HepG2 (cell line): Measurements from ENCODE around the gene ZBTB25. TPM values are rescaled to one million over a fixed set of nuclear protein-coding genes. Genes with fewer than 3 reads are reported as not detected.

Source experiments
- BORCS8-MEF2B ChIP-seq: sonication (generic); formaldehyde crosslinking; IDR thresholded peaks from 2 replicates; pipeline ENCODE4 v1.8.0; 2022; ENCODE audit warnings: mild to moderate bottlenecking, missing genetic modification reagents
- GATAD1 ChIP-seq: IDR thresholded peaks from 2 replicates; pipeline ENCODE4 v1.6.1; 2016; ENCODE audit warnings: missing genetic modification reagents, missing compliant biosample characterization
- MED8 ChIP-seq: sonication (generic); formaldehyde crosslinking; IDR thresholded peaks from 2 replicates; pipeline ENCODE4 v1.8.1; 2023; ENCODE audit warnings: mild to moderate bottlenecking, missing genetic modification reagents; ENCODE audit not compliant: insufficient replicate concordance
- SALL1 ChIP-seq: sonication (generic); formaldehyde crosslinking; IDR thresholded peaks from 2 replicates; pipeline ENCODE4 v1.8.0; 2022; ENCODE audit warnings: mild to moderate bottlenecking, missing genetic modification reagents
- TEAD3 ChIP-seq: optimal IDR thresholded peaks from 2 replicates; pipeline ENCODE3; 2016; ENCODE audit warnings: borderline replicate concordance
- ZNF121 ChIP-seq: sonication (generic); formaldehyde crosslinking; IDR thresholded peaks from 2 replicates; pipeline ENCODE4 v1.5.0; 2020; ENCODE audit warnings: mild to moderate bottlenecking, missing genetic modification reagents
- ZNF256 ChIP-seq: sonication (generic); formaldehyde crosslinking; conservative IDR thresholded peaks from 2 replicates; pipeline ENCODE4 v1.4.0; 2020; ENCODE audit warnings: missing genetic modification reagents
- polyA plus RNA-seq, 8 experiments: library from polyadenylated mRNA; depleted of rRNA in 3 of 8; stranded (reverse) in 7 of 8; unstranded in 1 of 8; fragments of >200 nt; fragmentation: Illumina TruSeq in 4 of 8; extraction: Trizol in 4 of 8; gene quantifications; 2 replicates each; pipeline versions ENCODE4 v1.2.1 to v1.2.3, GENCODE V29; 2011 to 2016; ENCODE audit warnings: low read depth in 4 of 8, missing spikeins in 1 of 8, mixed read lengths in 1 of 8; ENCODE audit not compliant: insufficient read depth in 1 of 8
- total RNA-seq, 5 experiments: library from RNA; depleted of rRNA; stranded (reverse); fragments of >200 nt; fragmentation: Illumina TruSeq; extraction: Trizol; gene quantifications; 2 replicates each; pipeline ENCODE4 v1.2.3, GENCODE V29; 2016; ENCODE audit warnings: low read depth in 1 of 5
- TF ChIP-seq, protein P1 (sequence below): sonication (generic); formaldehyde crosslinking; IDR thresholded peaks from 2 replicates; pipeline ENCODE4 v1.5.1; 2020; ENCODE audit warnings: mild to moderate bottlenecking, missing genetic modification reagents, moderate library complexity
- TF ChIP-seq, protein P2 (sequence below): sonication (generic); formaldehyde crosslinking; IDR thresholded peaks from 2 replicates; pipeline ENCODE4 v1.4.0; 2020; ENCODE audit warnings: missing genetic modification reagents
- TF ChIP-seq, protein P3 (sequence below): sonication (generic); formaldehyde crosslinking; IDR thresholded peaks from 2 replicates; pipeline ENCODE4 v1.4.0; 2020; ENCODE audit warnings: missing genetic modification reagents, mild to moderate bottlenecking, borderline replicate concordance
- TF ChIP-seq, protein P4 (sequence below): sonication (generic); formaldehyde crosslinking; IDR thresholded peaks from 2 replicates; pipeline ENCODE4 v1.4.0; 2020; ENCODE audit warnings: missing genetic modification reagents

ZBTB25 gene
- total and polyA plus RNA-seq, 2 of the 13 experiments (the other 11 are each of a cell fraction or from before 2014, with no cell fraction given), result 3.5 to 7.6 TPM

DNA sequence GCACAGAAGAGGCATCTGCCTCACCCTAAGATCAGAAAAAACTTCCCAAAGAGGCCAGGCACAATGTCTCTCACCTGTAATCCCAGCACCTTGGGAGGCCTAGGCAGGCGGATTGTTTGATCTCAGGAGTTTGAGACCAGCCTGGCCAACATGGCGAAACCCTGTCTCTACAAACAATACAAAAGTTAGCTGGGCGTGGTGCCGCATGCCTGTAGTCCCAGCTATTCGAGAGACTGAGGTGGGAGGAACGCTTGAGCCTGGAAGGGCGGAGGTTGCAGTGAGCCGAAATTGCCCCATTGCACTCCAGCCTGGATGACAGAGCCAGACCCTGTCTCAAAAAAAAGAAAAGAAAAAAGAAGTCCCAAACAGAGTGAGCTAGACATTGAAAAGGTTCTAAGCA is 5.4 kb upstream of the ZBTB25 start (continued):
- TF ChIP-seq, protein P1, sequence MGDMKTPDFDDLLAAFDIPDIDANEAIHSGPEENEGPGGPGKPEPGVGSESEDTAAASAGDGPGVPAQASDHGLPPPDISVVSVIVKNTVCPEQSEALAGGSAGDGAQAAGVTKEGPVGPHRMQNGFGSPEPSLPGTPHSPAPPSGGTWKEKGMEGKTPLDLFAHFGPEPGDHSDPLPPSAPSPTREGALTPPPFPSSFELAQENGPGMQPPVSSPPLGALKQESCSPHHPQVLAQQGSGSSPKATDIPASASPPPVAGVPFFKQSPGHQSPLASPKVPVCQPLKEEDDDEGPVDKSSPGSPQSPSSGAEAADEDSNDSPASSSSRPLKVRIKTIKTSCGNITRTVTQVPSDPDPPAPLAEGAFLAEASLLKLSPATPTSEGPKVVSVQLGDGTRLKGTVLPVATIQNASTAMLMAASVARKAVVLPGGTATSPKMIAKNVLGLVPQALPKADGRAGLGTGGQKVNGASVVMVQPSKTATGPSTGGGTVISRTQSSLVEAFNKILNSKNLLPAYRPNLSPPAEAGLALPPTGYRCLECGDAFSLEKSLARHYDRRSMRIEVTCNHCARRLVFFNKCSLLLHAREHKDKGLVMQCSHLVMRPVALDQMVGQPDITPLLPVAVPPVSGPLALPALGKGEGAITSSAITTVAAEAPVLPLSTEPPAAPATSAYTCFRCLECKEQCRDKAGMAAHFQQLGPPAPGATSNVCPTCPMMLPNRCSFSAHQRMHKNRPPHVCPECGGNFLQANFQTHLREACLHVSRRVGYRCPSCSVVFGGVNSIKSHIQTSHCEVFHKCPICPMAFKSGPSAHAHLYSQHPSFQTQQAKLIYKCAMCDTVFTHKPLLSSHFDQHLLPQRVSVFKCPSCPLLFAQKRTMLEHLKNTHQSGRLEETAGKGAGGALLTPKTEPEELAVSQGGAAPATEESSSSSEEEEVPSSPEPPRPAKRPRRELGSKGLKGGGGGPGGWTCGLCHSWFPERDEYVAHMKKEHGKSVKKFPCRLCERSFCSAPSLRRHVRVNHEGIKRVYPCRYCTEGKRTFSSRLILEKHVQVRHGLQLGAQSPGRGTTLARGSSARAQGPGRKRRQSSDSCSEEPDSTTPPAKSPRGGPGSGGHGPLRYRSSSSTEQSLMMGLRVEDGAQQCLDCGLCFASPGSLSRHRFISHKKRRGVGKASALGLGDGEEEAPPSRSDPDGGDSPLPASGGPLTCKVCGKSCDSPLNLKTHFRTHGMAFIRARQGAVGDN (CRISPR knock-in tag), result peak; percentile 35
- no peak for TF ChIP-seq ZNF256 (CRISPR knock-in tag)
- TF ChIP-seq, protein P2, sequence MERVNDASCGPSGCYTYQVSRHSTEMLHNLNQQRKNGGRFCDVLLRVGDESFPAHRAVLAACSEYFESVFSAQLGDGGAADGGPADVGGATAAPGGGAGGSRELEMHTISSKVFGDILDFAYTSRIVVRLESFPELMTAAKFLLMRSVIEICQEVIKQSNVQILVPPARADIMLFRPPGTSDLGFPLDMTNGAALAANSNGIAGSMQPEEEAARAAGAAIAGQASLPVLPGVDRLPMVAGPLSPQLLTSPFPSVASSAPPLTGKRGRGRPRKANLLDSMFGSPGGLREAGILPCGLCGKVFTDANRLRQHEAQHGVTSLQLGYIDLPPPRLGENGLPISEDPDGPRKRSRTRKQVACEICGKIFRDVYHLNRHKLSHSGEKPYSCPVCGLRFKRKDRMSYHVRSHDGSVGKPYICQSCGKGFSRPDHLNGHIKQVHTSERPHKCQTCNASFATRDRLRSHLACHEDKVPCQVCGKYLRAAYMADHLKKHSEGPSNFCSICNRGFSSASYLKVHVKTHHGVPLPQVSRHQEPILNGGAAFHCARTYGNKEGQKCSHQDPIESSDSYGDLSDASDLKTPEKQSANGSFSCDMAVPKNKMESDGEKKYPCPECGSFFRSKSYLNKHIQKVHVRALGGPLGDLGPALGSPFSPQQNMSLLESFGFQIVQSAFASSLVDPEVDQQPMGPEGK, result 0 out of 2 replicates have a peak, but pooled peaks have one; percentile 10
- TF ChIP-seq GATAD1 (CRISPR knock-in tag), result no peak
- TF ChIP-seq, protein P3, sequence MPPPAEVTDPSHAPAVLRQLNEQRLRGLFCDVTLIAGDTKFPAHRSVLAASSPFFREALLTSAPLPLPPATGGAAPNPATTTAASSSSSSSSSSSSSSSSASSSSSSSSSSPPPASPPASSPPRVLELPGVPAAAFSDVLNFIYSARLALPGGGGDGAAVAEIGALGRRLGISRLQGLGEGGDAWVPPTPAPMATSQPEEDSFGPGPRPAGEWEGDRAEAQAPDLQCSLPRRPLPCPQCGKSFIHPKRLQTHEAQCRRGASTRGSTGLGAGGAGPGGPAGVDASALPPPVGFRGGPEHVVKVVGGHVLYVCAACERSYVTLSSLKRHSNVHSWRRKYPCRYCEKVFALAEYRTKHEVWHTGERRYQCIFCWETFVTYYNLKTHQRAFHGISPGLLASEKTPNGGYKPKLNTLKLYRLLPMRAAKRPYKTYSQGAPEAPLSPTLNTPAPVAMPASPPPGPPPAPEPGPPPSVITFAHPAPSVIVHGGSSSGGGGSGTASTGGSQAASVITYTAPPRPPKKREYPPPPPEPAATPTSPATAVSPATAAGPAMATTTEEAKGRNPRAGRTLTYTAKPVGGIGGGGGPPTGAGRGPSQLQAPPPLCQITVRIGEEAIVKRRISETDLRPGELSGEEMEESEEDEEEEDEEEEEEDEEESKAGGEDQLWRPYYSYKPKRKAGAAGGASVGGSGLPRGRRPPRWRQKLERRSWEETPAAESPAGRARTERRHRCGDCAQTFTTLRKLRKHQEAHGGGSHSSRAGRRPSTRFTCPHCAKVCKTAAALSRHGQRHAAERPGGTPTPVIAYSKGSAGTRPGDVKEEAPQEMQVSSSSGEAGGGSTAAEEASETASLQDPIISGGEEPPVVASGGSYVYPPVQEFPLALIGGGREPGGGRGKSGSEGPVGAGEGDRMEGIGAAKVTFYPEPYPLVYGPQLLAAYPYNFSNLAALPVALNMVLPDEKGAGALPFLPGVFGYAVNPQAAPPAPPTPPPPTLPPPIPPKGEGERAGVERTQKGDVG (CRISPR knock-in tag), result no peak
- TF ChIP-seq MED8 (CRISPR knock-in tag), result no peak
- peak; percentile 6 for TF ChIP-seq TEAD3 (CRISPR knock-in tag)
- TF ChIP-seq, protein P4, sequence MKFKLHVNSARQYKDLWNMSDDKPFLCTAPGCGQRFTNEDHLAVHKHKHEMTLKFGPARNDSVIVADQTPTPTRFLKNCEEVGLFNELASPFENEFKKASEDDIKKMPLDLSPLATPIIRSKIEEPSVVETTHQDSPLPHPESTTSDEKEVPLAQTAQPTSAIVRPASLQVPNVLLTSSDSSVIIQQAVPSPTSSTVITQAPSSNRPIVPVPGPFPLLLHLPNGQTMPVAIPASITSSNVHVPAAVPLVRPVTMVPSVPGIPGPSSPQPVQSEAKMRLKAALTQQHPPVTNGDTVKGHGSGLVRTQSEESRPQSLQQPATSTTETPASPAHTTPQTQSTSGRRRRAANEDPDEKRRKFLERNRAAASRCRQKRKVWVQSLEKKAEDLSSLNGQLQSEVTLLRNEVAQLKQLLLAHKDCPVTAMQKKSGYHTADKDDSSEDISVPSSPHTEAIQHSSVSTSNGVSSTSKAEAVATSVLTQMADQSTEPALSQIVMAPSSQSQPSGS (CRISPR knock-in tag), result no peak
- TF ChIP-seq BORCS8-MEF2B (CRISPR knock-in tag), result no peak
- TF ChIP-seq SALL1 (CRISPR knock-in tag), result peak; percentile 32; the same call in 1 of the 2 replicates
- peak; percentile 23; the same call in 1 of the 2 replicates for TF ChIP-seq ZNF121 (CRISPR knock-in tag)
